NB4 (cell line): ENCODE results near the gene VEGFA.

Experiments
- DNase-seq: peaks from one replicate; pipeline ENCODE4 v3.0.0; 2010; ENCODE audit warnings: low read depth
- H3K4me3 ChIP-seq: one replicate; pipeline ENCODE4 v1.5.1; 2011; ENCODE audit warnings: mild to moderate bottlenecking, low read depth, low read length, moderate library complexity
- MYC ChIP-seq: IDR thresholded peaks from 2 replicates; pipeline ENCODE4 v1.6.1; 2011; ENCODE audit warnings: low read depth, low read length
- POLR2A ChIP-seq: IDR thresholded peaks from 2 replicates; pipeline ENCODE4 v1.6.1; 2011; ENCODE audit warnings: mild to moderate bottlenecking; ENCODE audit not compliant: insufficient read length; ENCODE audit errors: extremely low read depth
- TF ChIP-seq, protein P1 (sequence below): IDR thresholded peaks from one replicate; pipeline ENCODE4 v1.5.1; 2012; ENCODE audit warnings: low read depth, low read length
- TF ChIP-seq, protein P2 (sequence below): IDR thresholded peaks from 2 replicates; pipeline ENCODE4 v1.6.1; 2011; ENCODE audit warnings: low read depth, low read length

The VEGFA gene

DNA sequence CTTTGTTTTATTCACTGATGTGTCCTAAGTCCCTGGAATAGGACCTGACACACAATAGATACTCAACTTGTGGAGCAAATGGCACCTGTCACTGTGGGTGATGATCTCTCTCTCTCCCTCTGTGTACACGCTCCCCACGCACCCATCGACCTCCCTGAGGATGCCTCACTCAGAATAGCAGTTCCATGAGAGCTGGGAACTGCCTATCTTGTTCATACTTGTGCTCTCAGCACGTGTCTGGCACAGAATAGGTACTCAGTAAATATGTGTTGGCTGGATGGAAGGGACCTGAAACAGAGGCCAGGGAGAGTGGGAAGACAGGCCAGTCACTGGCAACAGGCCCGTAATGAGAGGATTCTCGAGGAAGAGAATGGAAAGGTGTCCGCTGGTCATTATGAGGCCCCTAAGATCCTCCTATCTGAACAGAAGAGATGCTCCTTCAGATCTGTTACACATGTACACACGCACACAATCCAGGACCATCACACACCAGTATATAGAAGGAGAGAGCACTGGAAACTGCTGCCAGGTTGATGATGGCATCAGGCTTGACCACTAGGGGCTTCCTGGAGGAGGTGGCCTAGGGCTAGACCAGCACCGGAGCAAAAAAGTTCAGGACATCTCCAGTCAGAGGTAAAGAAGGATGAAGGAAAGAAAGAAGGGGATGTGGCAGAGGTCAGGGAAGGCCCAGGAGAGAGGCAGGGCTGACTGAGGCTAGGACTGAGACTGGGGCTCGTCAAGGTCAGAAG is 30.9 kb downstream of the VEGFA start:
- no peak overlapping the region for H3K4me3 ChIP-seq
- no peak for DNase-seq
- no peak for TF ChIP-seq MYC
- TF ChIP-seq, protein P1, sequence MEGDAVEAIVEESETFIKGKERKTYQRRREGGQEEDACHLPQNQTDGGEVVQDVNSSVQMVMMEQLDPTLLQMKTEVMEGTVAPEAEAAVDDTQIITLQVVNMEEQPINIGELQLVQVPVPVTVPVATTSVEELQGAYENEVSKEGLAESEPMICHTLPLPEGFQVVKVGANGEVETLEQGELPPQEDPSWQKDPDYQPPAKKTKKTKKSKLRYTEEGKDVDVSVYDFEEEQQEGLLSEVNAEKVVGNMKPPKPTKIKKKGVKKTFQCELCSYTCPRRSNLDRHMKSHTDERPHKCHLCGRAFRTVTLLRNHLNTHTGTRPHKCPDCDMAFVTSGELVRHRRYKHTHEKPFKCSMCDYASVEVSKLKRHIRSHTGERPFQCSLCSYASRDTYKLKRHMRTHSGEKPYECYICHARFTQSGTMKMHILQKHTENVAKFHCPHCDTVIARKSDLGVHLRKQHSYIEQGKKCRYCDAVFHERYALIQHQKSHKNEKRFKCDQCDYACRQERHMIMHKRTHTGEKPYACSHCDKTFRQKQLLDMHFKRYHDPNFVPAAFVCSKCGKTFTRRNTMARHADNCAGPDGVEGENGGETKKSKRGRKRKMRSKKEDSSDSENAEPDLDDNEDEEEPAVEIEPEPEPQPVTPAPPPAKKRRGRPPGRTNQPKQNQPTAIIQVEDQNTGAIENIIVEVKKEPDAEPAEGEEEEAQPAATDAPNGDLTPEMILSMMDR = peak; percentile 38

DNA sequence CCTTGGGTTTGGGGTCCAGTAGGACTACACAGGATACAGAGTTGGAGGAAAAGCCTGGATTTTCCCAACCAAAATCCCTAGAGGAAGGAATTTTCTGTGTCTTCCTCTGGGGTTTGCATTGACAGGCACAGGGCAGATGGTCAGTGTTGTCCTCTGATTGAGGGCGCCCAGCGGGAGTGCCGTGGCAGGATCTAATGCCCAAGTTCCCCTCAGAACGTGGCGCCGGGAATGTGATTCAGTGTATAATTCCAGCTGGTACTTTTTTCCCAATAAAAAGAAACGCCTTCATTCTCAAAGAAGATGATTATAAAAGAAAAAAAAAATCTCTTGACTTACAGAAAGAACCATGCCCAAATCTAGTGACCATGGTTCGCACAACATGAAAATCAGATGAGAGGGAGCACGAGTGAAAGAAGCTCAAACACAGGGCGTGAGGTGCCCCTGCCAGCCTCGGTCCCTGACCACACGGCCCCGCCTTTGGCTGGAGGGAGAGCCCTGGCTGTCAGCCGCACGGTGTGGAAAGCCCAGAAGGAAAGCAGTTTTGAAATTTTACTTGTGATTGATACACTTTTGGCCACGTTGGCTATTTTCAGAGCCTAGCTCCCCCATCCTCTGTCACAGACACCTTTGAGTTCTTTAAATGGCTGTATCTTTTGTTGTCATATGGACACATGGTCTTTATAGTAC is 31.6 kb downstream of the VEGFA start:
- H3K4me3 ChIP-seq = no peak overlapping the region
- TF ChIP-seq POLR2A (no peak), MYC (no peak)
- TF ChIP-seq, protein P1 = no peak
- TF ChIP-seq, protein P2, sequence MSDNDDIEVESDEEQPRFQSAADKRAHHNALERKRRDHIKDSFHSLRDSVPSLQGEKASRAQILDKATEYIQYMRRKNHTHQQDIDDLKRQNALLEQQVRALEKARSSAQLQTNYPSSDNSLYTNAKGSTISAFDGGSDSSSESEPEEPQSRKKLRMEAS = no peak
- DNase-seq = peak; percentile 48

DNA sequence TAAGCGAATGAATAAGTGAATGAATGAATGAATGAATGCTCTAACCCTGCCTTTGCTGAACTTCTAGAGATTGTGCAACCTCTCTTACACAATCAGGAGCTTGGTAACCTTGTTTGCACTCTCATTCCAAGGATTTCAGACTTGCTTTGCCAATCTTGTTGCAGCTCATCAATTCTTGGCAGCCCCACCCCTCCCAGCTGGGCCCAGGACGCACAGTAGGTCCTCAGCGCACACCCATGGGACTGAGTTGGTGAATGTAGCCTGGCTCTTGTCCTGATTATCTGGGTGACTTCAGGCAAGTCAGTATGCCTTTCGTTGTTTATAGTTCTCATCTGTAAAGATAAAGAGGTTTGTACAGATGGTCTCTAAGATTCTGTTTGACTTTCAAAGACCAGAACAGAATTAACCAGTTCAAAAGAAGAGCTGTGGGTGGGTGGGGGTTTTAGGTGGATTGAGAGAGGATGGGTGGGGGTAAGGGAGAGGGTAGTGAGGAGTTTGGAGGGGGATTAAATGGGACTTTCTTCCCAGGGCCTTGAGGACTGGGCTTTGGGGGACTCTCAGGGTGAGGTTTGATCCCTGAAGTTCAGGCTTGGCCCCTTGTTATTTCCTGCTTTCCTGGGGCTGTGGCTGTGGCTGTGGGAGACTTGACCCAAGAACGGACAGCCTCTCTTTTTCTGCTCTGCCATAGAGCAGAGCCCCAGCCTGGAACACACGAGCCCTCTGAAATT is 33.2 kb downstream of the VEGFA start:
- DNase-seq = peak; percentile 57
- no peak for TF ChIP-seq MYC
- TF ChIP-seq POLR2A = no peak
- TF ChIP-seq, protein P2 = no peak
- TF ChIP-seq, protein P1 = no peak
- no peak overlapping the region for H3K4me3 ChIP-seq

DNA sequence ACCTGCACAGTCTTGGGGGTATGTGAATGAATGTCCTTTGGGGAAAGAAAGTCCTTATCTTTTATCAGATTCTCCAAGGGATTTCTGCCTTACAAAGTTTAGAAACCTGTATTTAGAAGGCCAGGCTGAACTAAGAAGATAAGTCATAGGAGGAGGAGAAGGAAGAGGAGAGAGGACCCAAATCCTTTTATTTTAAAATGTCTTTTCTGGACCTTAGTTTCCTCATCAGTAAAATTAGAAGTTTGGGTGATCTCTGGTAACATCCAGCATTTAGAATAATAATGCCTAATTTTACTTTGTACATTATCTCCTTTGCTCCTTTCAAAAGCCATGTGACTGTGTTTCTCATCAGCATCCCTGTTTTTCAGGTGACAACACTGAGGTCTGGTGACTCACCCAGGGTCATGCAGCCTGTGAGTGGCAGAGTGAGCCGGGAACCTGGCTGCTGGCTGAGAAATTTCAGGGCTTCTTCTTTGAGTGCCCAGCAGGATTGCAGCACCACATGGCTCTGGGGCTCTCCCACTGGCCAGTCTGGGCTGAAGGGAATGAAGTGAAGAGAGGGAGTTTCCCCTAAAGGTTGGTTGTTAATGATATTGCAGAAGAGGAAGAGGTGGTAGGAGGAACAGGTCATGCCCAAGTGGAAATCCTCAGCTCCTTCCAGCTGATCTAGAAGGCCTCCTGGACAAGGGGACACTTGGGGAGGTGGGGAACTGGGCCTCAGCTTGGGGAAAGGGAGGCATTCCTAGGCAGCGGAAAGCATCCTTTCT is 34.0 kb downstream of the VEGFA start:
- TF ChIP-seq, protein P1 = no peak
- TF ChIP-seq, protein P2 = peak; percentile 18; the same call in 1 of the 2 replicates
- H3K4me3 ChIP-seq = no peak overlapping the region
- peak; percentile 65 for DNase-seq

DNA sequence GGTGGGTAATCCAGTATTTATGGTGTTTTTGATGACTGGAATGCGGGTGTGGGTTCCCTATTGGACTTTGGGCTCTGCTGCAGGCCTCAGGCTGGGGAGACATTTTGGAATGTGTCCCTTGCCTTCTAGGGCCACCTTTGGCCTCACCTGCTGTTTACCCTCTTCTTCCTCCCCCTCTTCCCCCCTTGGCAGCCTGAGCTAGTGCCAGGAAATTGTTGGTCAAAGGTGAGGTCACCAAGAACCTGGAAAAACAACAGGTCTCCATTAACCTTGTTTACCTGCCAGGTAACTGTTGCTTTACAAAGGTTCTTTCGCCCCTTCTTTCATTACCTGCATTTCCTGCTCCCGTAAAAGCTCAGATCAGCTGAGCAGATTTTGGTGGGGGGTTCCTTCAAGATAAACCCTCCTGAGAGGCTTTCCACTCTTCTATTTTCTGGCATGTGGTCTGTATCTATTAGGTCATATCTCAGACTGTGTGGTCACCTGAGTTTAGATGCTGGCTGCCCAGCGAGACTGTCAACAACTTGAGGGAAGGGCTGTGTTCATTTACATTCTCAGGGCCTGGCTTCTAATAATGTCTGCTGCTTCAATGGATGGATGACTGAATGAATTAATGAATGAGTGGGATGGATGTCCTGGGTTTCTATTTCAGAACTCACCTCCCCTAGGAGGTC is 34.7 kb downstream of the VEGFA start:
- no peak for DNase-seq
- H3K4me3 ChIP-seq = no peak overlapping the region
- TF ChIP-seq, protein P2 = no peak
- no peak for TF ChIP-seq POLR2A
